SH-SY5Y (cell line): ENCODE measurements around the gene STK35.

Source experiments
- GATA2 ChIP-seq: IDR thresholded peaks from 2 replicates; pipeline ENCODE4 v1.6.1; 2011; ENCODE audit warnings: mild to moderate bottlenecking, low read depth, low read length
- GATA3 ChIP-seq: IDR thresholded peaks from 2 replicates; pipeline ENCODE4 v1.6.1; 2011; ENCODE audit warnings: low read depth, mild to moderate bottlenecking, low read length, moderate library complexity

- TF ChIP-seq GATA3 (no peak), GATA2 (no peak)
Measured at GRCh38 chr20:2156224-2156623, 54.6 kb downstream of the STK35 start.
